HT1080 (cell line): ENCODE results near the gene MYO10. TPM values are rescaled to one million over a fixed set of nuclear protein-coding genes. Genes with fewer than 3 reads are reported as not detected.
"Not testable (repeated sequence)": the region's sequence is repeated elsewhere in the genome, so short reads cannot be mapped to it uniquely, and the experiment has no call there.

Experiments used
- DNase-seq: peaks from one replicate; pipeline ENCODE4 v3.0.0-alpha.2; 2015; ENCODE audit warnings: low read depth
- total RNA-seq: library from RNA; depleted of rRNA; stranded (reverse); fragments of >200 nt; shearing (Covaris generic); gene quantifications from 2 replicates; pipeline ENCODE4 v1.2.3, GENCODE V29; 2014

The MYO10 gene
- total RNA-seq, 1 experiment from 2014 or later = 61.2 TPM

DNA sequence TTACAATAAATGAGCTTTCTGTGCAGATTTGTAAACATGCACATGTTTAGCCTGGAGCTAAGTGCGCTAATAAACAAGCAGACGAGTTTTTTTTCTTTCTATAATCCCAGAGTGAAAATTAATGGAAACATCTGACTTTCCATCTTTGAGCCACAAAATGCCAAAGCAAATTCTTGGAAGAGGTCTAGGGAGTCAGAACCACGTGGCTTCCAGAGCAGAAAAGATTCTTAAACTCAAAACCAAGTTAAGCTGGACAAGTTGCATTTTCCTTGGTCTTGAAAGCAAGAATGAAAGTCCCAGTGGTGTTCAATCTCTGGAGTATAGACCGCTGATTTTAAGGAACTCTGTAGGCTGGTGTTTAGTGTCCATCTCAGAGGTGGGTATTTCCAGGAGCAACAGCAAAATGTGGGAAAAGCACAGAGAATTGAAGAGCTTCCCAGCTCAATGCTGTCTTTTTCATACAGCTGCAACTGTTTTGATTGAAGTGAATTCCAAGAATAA lies 71.4 kb downstream of the MYO10 start:
- no peak for DNase-seq

- no peak for DNase-seq
These were observed 72.6 kb downstream of the MYO10 start for GRCh38 chr5:16863469-16863946.

DNA sequence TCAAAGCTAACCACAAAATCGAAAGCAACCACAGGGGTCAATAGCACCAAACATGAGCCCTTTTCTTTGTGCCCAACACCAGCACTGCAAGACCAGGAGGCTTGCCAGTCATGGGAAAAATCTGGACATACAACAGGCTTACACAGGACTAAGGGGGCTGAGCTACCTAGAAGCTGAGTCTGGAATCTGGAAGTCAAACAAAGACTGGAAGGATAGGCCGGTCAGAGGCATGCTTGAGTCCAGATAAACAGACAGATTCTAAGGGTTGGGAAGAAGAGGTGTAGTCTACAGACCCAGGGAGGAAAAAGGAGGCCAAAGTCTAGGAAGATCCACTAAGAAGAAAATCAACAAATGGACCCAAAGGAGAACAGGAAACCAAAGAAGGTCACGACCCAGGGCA lies 73.3 kb downstream of the MYO10 start:
- DNase-seq = no peak

- no peak for DNase-seq
These were observed 76.7 kb downstream of the MYO10 start for GRCh38 chr5:16859346-16859745.

DNA sequence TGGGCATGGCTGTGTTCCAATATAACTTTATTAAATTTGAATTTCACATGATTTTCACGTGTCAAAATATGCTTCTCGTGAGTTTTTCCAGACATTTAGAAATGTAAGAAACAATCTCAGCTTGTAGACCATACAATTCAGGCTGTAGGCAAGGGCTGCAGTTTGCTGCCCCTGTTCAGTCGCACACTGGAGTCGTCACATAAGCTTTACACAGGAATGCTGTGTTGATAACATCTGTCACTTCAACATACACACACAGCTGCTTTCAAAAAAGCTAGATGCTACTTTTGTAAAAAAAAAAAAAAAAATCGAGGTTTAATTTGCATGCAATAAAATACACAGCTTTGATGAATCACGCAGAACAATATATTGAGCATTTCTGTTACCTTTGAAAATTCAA lies 77.9 kb downstream of the MYO10 start:
- no peak for DNase-seq

- DNase-seq = no peak
These were observed 78.5 kb downstream of the MYO10 start for GRCh38 chr5:16857635-16858034.

GRCh38 chr5:16856531-16856930 lies 79.6 kb downstream of the MYO10 start:
- peak; percentile 71 for DNase-seq

DNA sequence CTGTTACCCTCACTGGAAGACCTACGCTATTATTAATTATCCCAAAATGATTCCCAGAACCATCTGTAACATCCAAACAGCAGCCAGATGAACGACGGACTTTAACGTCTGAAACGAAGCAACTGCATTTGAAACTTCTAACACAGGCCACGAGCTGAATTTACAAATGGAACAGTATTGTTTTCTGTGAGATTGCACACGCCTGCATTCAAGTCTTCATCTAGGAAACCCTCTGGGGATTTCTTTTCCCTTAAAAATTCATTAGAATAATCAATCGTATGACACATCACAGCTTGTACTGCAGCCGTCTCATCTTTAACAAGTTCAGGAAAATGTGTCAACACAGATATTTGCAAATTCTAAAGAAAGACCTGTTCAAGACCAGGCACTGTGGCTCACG lies 80.2 kb downstream of the MYO10 start:
- no peak for DNase-seq

DNA sequence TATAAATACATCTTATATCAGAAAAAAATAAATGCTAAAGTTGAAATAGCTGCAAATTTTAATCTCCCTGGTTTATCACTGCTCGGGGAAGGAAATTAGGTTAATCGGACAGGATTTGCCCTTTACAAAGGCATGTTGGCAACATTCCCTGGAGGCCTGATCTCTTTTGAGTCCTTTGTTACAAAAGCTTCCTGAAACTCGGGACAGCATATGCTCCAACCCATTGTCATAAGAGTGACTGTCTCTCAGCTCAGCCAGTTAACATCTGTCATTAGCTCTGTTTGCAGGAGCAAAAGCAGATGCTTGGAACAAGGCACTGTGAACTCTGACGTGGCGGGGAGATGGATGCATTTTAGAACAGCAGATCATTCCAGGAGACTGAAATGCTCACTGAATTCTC lies 80.6 kb downstream of the MYO10 start:
- no peak for DNase-seq

- no peak for DNase-seq
These were observed 81.7 kb downstream of the MYO10 start for GRCh38 chr5:16854351-16854750.

GRCh38 chr5:16853518-16853917 lies 82.6 kb downstream of the MYO10 start:
- DNase-seq = no peak

DNA sequence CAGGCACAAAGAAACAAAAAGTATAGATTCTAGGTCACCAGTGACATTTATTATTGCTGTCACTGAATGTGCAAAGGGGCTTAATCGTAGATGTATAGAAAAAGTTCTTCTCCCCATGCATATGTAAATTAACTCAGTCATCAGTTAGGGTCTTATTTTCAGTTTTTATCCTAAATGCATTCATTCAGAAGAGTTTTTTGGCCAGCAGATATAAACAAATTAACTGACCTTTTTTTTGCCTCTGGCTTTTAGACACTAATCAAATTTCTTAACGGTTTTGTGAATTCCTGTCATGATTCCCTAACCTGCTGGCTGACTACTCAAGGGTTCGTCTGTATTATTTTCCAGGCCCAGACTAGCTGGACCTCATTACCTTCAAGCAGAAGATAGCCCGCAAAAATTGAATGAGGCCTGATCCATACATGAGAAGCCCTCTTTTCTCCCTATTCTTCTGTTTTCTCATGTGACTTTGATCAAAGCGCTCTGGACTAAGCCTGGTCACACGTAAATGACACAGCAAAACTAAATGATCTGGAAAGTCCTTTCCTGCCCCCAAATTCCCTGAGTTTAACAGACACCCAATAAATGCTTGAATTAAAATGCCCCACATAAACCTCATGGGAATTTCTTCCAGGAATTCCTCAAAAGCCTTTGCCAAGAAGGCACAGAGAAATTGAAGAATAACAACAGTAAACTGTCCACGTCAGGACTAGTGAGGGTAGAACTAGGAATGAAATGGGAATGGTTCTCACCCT lies 83.7 kb downstream of the MYO10 start:
- no peak for DNase-seq

DNA sequence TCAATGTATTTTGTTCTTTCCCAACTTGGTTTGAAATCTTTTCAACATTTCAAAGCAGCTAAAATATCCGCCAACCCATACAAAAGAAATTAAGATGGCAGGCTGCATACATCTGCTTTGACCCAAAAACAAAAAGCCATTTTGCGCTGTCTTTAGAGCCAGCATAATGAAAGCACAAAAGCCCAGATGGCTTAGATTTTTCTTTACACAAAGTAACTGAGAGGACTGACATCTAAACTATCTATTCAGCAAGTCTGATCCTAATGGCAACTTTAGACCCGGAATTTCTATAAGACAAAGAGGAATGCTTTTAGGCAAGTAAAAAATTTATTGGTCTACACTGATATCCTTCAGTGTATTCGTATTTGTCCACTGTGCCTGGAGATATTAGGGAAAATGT lies 86.3 kb downstream of the MYO10 start:
- DNase-seq = no peak

GRCh38 chr5:16849181-16849580 lies 86.9 kb downstream of the MYO10 start:
- no peak for DNase-seq

DNA sequence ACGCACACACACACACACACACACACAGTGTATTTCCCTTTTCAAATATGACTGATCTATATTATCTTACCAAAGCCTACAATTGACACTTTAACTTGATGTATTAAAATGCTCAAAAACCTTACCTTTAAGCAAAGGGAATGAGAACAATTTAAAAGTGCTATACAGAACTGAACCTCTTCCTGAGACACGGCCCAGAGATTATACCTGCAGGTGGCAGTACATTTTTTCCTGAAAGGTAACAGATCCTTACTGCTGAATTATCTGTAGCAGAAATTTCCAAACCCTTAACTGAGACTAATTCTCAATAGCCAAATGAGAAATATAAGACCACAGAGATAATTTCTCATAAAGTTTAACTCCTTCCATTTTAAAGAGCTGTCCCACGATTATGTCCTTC lies 91.1 kb downstream of the MYO10 start:
- DNase-seq = no peak

DNA sequence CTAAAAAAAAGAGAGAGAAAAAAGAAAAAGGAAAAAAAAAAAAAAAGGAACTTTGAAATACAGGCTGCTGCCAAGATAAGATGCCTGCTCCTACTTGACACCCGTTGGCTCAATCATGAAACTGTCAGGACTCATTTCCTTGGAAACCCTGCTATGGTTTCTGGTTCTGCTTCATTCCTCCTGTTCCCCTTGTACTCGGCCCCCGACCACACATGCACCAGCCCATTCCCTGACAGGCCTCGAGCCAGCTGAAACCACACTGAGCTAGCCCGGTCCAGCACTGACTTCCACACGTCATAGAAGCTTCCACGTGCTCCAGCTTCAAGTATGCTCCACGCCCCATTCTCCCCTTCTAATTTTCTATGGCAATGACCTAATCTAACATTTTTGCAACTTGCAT lies 93.2 kb downstream of the MYO10 start:
- DNase-seq = no peak

DNA sequence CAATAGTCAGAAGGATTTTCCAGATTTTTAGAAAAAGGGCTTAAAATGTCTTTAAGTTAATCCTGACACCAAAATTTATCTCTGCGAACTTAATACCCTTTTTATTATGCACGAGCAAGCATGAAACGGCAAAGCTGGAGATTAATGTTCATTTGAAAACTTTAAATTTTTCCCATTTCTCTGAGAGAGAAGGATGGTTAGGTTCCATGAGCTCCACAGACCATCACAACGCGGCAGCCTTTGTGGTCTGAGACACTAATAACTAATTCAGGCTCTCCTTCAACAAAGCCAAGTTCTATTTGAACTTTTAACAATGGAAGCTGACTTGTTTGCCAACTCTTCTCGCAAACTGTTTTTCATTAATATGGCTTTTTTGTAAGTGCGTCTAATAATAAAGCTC lies 94.7 kb downstream of the MYO10 start:
- no peak for DNase-seq

- DNase-seq = no peak
These were observed 98.8 kb downstream of the MYO10 start for GRCh38 chr5:16837305-16837704.

- no peak for DNase-seq
These were observed 102.1 kb downstream of the MYO10 start for GRCh38 chr5:16834029-16834428.

DNA sequence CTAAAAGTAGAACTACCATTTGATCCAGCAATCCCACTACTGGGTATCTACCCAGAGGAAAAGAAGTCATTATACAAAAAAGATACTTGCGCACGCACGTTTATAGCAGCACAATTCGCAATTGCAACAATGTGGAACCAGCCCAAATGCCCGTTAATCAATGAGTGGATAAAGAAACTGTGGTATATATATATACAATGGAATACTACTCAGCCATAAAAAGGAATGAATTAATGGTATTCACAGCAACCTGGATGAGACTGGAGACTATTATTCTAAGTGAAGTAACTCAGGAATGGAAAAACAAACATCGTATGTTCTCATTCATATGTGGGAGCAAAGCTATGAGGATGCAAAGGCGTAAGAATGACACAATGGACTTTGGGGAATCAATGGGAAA lies 104.8 kb downstream of the MYO10 start:
- not testable (repeated sequence) for DNase-seq

DNA sequence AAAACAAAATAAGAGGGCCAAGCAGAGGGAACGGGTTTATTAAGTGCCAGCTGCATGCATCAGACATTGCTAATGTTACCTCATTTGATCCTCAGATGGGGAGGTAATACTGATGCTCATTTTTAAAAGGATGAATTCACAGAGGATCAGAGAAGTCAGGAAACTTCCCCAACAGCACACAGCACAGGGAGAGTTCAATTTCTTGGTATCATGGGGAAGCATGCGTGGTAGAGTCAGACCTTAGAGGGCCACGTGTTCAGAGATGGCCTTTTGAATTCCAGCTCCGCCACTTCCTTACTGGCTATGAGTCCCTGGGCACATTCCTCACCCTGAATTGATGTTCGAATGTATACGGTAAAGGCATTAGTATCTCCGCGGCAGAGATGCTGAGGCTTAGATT lies 108.3 kb downstream of the MYO10 start:
- no peak for DNase-seq

- no peak for DNase-seq
These were observed 109.5 kb downstream of the MYO10 start for GRCh38 chr5:16826379-16827125.
